HepG2 (cell line): ENCODE measurements around the gene SYNGAP1. TPM values are rescaled to one million over a fixed set of nuclear protein-coding genes. Genes with fewer than 3 reads are reported as not detected.

Experiments
- ATAC-seq: fragments of 200-7000 bp; cut with Tn5 transposase; 3 replicates; pipeline ENCODE4 v1.9.1; 2020; ENCODE audit warnings: mild to moderate bottlenecking, moderate library complexity
- BruUV-seq: library from RNA; stranded (reverse); fragments of 400-500 nt; replicated peaks from 2 replicates; lab custom pipeline; 2021; lab: Mats Ljungman, UMichigan
- CTCF ChIA-PET: fragments of 300-600 bp; formaldehyde crosslinking; extraction: SDS; loops from one replicate; lab custom pipeline; 2021; ENCODE audit warnings: low total read pairs, inconsistent platforms, low intra/inter-chr PET ratio; lab: Yijun Ruan, JAX
- POLR2A ChIA-PET: fragments of 350-600 bp; sonication (Branson Sonifier 250); formaldehyde crosslinking; loops from one replicate; lab custom pipeline; 2020; ENCODE audit warnings: antibody characterized with exemption, inconsistent platforms; lab: Yijun Ruan, JAX
- DNase-seq: peaks from one replicate; pipeline ENCODE4 v3.0.0-alpha.2; 2015; ENCODE audit warnings: low spot score
- FAIRE-seq: peaks from 3 replicates; lab custom pipeline; 2011; peaks lifted over from hg19 to GRCh38; lab: Jason Lieb, UNC
- H2AFZ ChIP-seq: one replicate; pipeline ENCODE4 v1.6.1; 2011; ENCODE audit warnings: low read length, inconsistent platforms
- H3K27ac ChIP-seq: fragments of 300-600 bp; 3 replicates; pipeline ENCODE4 v1.8.0; 2011; ENCODE audit warnings: mixed run types, mild to moderate bottlenecking, mixed read lengths, low read length, inconsistent platforms; ENCODE audit not compliant: insufficient read depth; ENCODE audit errors: extremely low read length
- H3K27me3 ChIP-seq, 2 experiments: fragments of 200-600 bp in 1 of 2; 2 replicates in 1 of 2; 3 replicates in 1 of 2; pipeline versions ENCODE4 v1.6.0 to v1.8.0; 2011; ENCODE audit warnings: low read length in 2 of 2, mild to moderate bottlenecking in 2 of 2, moderate library complexity in 2 of 2, inconsistent platforms in 1 of 2; ENCODE audit not compliant: insufficient read depth in 2 of 2, control insufficient read depth in 1 of 2
- H3K36me3 ChIP-seq, 2 experiments: fragments of 200-600 bp in 1 of 2; replicated peaks in 1 of 2; 2 replicates in 1 of 2; 3 replicates in 1 of 2; pipeline versions ENCODE4 v1.5.1 to v1.8.0; 2011; ENCODE audit warnings: low read length in 2 of 2, inconsistent platforms in 1 of 2; ENCODE audit not compliant: insufficient read depth in 2 of 2, control insufficient read depth in 1 of 2
- H3K4me1 ChIP-seq: 2 replicates; pipeline ENCODE4 v1.5.1; 2012; ENCODE audit warnings: low read length, inconsistent platforms; ENCODE audit not compliant: insufficient read depth
- H3K4me2 ChIP-seq: 2 replicates; pipeline ENCODE4 v1.6.0; 2011; ENCODE audit warnings: low read depth, low read length, inconsistent platforms
- H3K4me3 ChIP-seq, 3 experiments: fragments of 200-600 bp in 1 of 3; sonication (generic), shearing (Covaris generic) in 1 of 3; replicated peaks in 1 of 3; 2 replicates each; pipeline ENCODE4 v1.5.1; 2011 to 2016; ENCODE audit warnings: low read length in 3 of 3, inconsistent platforms in 2 of 3, low read depth in 2 of 3, mild to moderate bottlenecking in 2 of 3, control low read depth in 1 of 3, mixed read lengths in 1 of 3; ENCODE audit not compliant: insufficient read depth in 1 of 3
- H3K79me2 ChIP-seq: one replicate; pipeline ENCODE4 v1.6.1; 2011; ENCODE audit warnings: low read length, inconsistent platforms; ENCODE audit not compliant: insufficient read depth
- H3K9ac ChIP-seq: 2 replicates; pipeline ENCODE4 v1.6.0; 2011; ENCODE audit warnings: mild to moderate bottlenecking, low read depth, low read length, inconsistent platforms; ENCODE audit not compliant: insufficient read depth
- H3K9me3 ChIP-seq: 2 replicates; pipeline ENCODE4 v1.5.1; 2012; ENCODE audit warnings: mild to moderate bottlenecking, low read length
- H4K20me1 ChIP-seq: 2 replicates; pipeline ENCODE4 v1.6.0; 2011; ENCODE audit warnings: inconsistent platforms, mild to moderate bottlenecking, low read length, moderate library complexity; ENCODE audit not compliant: insufficient read depth
- ATF5 ChIP-seq: sonication (generic); formaldehyde crosslinking; IDR thresholded peaks from 2 replicates; pipeline ENCODE4 v1.4.0; 2020; ENCODE audit warnings: mild to moderate bottlenecking, low read depth, missing genetic modification reagents
- DDIT3 ChIP-seq: sonication (generic); formaldehyde crosslinking; IDR thresholded peaks from 2 replicates; pipeline ENCODE4 v1.4.0; 2020; ENCODE audit warnings: mild to moderate bottlenecking, missing genetic modification reagents
- GATAD2A ChIP-seq: IDR thresholded peaks from 2 replicates; pipeline ENCODE4 v1.6.1; 2016
- HES4 ChIP-seq: sonication (generic); formaldehyde crosslinking; IDR thresholded peaks from 2 replicates; pipeline ENCODE4 v1.9.0; 2021; ENCODE audit warnings: mild to moderate bottlenecking, missing genetic modification reagents, borderline replicate concordance
- HMGXB3 ChIP-seq: sonication (generic); formaldehyde crosslinking; IDR thresholded peaks from 2 replicates; pipeline ENCODE4 v1.4.0; 2020; ENCODE audit warnings: missing genetic modification reagents, borderline replicate concordance
- KDM2A ChIP-seq: sonication (generic); formaldehyde crosslinking; IDR thresholded peaks from 2 replicates; pipeline ENCODE4 v1.4.0; 2020; ENCODE audit warnings: low read depth, missing genetic modification reagents, borderline replicate concordance
- KDM4B ChIP-seq: sonication (generic); formaldehyde crosslinking; IDR thresholded peaks from 2 replicates; pipeline ENCODE4 v1.4.0; 2020; ENCODE audit warnings: missing genetic modification reagents
- RFX5 ChIP-seq: IDR thresholded peaks from 2 replicates; pipeline ENCODE4 v1.6.1; 2011; ENCODE audit warnings: low read depth, low read length, improper control_type of control experiment
- SCMH1 ChIP-seq: sonication (generic); formaldehyde crosslinking; IDR thresholded peaks from 2 replicates; pipeline ENCODE4 v1.9.0; 2021; ENCODE audit warnings: missing genetic modification reagents, mild to moderate bottlenecking, borderline replicate concordance
- SOX6 ChIP-seq, 2 experiments: fragments of 450-650 bp in 1 of 2; sonication (generic) in 1 of 2; formaldehyde crosslinking in 1 of 2; IDR thresholded peaks; 2 replicates each; pipeline versions ENCODE4 v1.4.0 to v1.6.1; 2017 to 2020; ENCODE audit warnings: antibody characterized with exemption in 1 of 2, mild to moderate bottlenecking in 1 of 2, missing genetic modification reagents in 1 of 2
- SRSF1 ChIP-seq: fragments of 200-400 bp; formaldehyde crosslinking; optimal IDR thresholded peaks from 2 replicates; pipeline ENCODE3; 2017; ENCODE audit warnings: mild to moderate bottlenecking, low read depth, low read length, moderate library complexity
- ZFP41 ChIP-seq: sonication (generic); formaldehyde crosslinking; IDR thresholded peaks from 2 replicates; pipeline ENCODE4 v1.4.0; 2020; ENCODE audit warnings: mild to moderate bottlenecking, missing genetic modification reagents, borderline replicate concordance
- ZNF710 ChIP-seq: sonication (generic); formaldehyde crosslinking; IDR thresholded peaks from 2 replicates; pipeline ENCODE4 v1.5.0; 2020; ENCODE audit warnings: mild to moderate bottlenecking, missing genetic modification reagents, borderline replicate concordance
- WGBS: methylation state at CpG from one replicate; pipeline ENCODE4 v1.1.6; 2017; ENCODE audit warnings: low lambda C conversion rate; 5-methylcytosine and 5-hydroxymethylcytosine counted together
- in situ Hi-C: cut with HindIII; loops from 2 replicates; pipeline ENCODE4 v1.10.0; 2017; ENCODE audit warnings: low pct_unique_long_range_greater_than_20kb; ENCODE audit not compliant: extremely low pct_ligation_motif_present
- intact Hi-C: fragments of 100-400 bp; cut with micrococcal nuclease; formaldehyde crosslinking; loops from one replicate; pipeline ENCODE4 v1.10.0; 2022; ENCODE audit not compliant: unreplicated experiment
- polyA plus RNA-seq, 8 experiments: library from polyadenylated mRNA; depleted of rRNA in 3 of 8; stranded (reverse) in 7 of 8; unstranded in 1 of 8; fragments of >200 nt; fragmentation: Illumina TruSeq in 4 of 8; extraction: Trizol in 4 of 8; gene quantifications; 2 replicates each; pipeline versions ENCODE4 v1.2.1 to v1.2.3, GENCODE V29; 2011 to 2016; ENCODE audit warnings: low read depth in 4 of 8, missing spikeins in 1 of 8, mixed read lengths in 1 of 8; ENCODE audit not compliant: insufficient read depth in 1 of 8
- total RNA-seq, 5 experiments: library from RNA; depleted of rRNA; stranded (reverse); fragments of >200 nt; fragmentation: Illumina TruSeq; extraction: Trizol; gene quantifications; 2 replicates each; pipeline ENCODE4 v1.2.3, GENCODE V29; 2016; ENCODE audit warnings: low read depth in 1 of 5

SYNGAP1 gene
- total and polyA plus RNA-seq, 2 of the 13 experiments (the other 11 are each of a cell fraction or from before 2014, with no cell fraction given) = 0.75 to 1.1 TPM

GRCh38 chr6:33375143-33375671 is 44.7 kb upstream of the SYNGAP1 start (continued):
- TF ChIP-seq RFX5 = no peak

- no peaks in the 10 kb centered on the region for H3K79me2 ChIP-seq
- no peak for ATAC-seq
- no peak overlapping the region for H3K9ac ChIP-seq
- no TSS peak for BruUV-seq
- H2AFZ ChIP-seq = no peak overlapping the region
- intact Hi-C loops = no loop called here
- no peak overlapping the region for H3K27ac ChIP-seq
- no peaks in the 10 kb centered on the region for H3K9me3 ChIP-seq
- in situ Hi-C loops = no loop called here
- POLR2A ChIA-PET = no interaction called here
- H4K20me1 ChIP-seq = no peaks in the 10 kb centered on the region
- no peak for DNase-seq
- CTCF ChIA-PET = no interaction called here
- H3K27me3 ChIP-seq = no peaks in the 10 kb centered on the region
- peaks cover 14% of the 10 kb centered on the region for H3K4me1 ChIP-seq
- no peak overlapping the region for H3K4me3 ChIP-seq
- no peak overlapping the region for H3K4me2 ChIP-seq
- WGBS = 79% methylated on average over 4 of the region's 4 CpGs
- no peak for FAIRE-seq
- no peaks in the 10 kb centered on the region for H3K36me3 ChIP-seq
- TF ChIP-seq GATAD2A (CRISPR knock-in tag) = no peak
- TF ChIP-seq KDM2A (CRISPR knock-in tag) = no peak
- TF ChIP-seq KDM4B (CRISPR knock-in tag) = no peak
- no peak for TF ChIP-seq SCMH1 (CRISPR knock-in tag)
- no peak for TF ChIP-seq ATF5 (CRISPR knock-in tag)
- no peak for TF ChIP-seq HES4 (CRISPR knock-in tag)
- no peak for TF ChIP-seq ZFP41 (CRISPR knock-in tag)
- TF ChIP-seq HMGXB3 = no peak
- TF ChIP-seq DDIT3 (CRISPR knock-in tag) = no peak
- TF ChIP-seq SOX6 (IDR thresholded peaks at IDR 0.05) = no peak
- TF ChIP-seq SOX6 (CRISPR knock-in tag; IDR thresholded peaks at IDR 0.05) = no peak
- TF ChIP-seq ZNF710 = no peak
- TF ChIP-seq SRSF1 = no peak
Observed at GRCh38 chr6:33377171-33377570, 42.7 kb upstream of the SYNGAP1 start.
